Dendritic cell treated with granulocyte-macrophage colony-stimulating factor and Interleukin-4, amounts not matched to agents 40 ng/mL and 50 ng/mL, for 4 days (primary cell): Measurements from ENCODE around the gene FGGY.

Experiments used
- H3K27ac Mint-ChIP-seq: one replicate; pipeline ENCODE4 v1.8.0; 2022; ENCODE audit warnings: mild to moderate bottlenecking, mixed read lengths
- H3K27me3 Mint-ChIP-seq: one replicate; pipeline ENCODE4 v1.8.0; 2022; ENCODE audit warnings: mild to moderate bottlenecking, mixed read lengths
- H3K36me3 Mint-ChIP-seq: one replicate; pipeline ENCODE4 v1.8.0; 2022; ENCODE audit warnings: low read depth, mixed read lengths
- H3K4me1 Mint-ChIP-seq: one replicate; pipeline ENCODE4 v1.8.0; 2022; ENCODE audit warnings: low read depth, mixed read lengths
- H3K4me3 Mint-ChIP-seq: one replicate; pipeline ENCODE4 v1.8.0; 2022; ENCODE audit warnings: mild to moderate bottlenecking, moderate library complexity, mixed read lengths
- H3K9me3 Mint-ChIP-seq: one replicate; pipeline ENCODE4 v1.8.0; 2022; ENCODE audit warnings: mixed read lengths
- intact Hi-C: fragments of 100-400 bp; cut with micrococcal nuclease; formaldehyde crosslinking; loops from one replicate; pipeline ENCODE4 v1.15.0; 2022

Gene FGGY

GRCh38 chr1:59406437-59407164, 109.7 kb downstream of the FGGY start:
- Mint-ChIP-seq H3K4me3 (no peak overlapping the region), H3K36me3 (no peaks in the 10 kb centered on the region), H3K4me1 (no peaks in the 10 kb centered on the region), H3K27ac (no peak overlapping the region), H3K27me3 (no peaks in the 10 kb centered on the region), H3K9me3 (peaks cover 18% of the 10 kb centered on the region)
- intact Hi-C loops, result no loop called here

- intact Hi-C loops, result no loop called here
- no peak overlapping the region for H3K27ac Mint-ChIP-seq
- H3K4me1 Mint-ChIP-seq, result no peaks in the 10 kb centered on the region
- H3K36me3 Mint-ChIP-seq, result no peaks in the 10 kb centered on the region
- no peak overlapping the region for H3K4me3 Mint-ChIP-seq
- peaks cover 18% of the 10 kb centered on the region for H3K9me3 Mint-ChIP-seq
- no peaks in the 10 kb centered on the region for H3K27me3 Mint-ChIP-seq
Observed at GRCh38 chr1:59408608-59409240, 111.8 kb downstream of the FGGY start.

GRCh38 chr1:59409549-59409948, 112.7 kb downstream of the FGGY start:
- Mint-ChIP-seq H3K27me3 (no peaks in the 10 kb centered on the region), H3K4me3 (no peak overlapping the region), H3K4me1 (no peaks in the 10 kb centered on the region), H3K9me3 (peaks cover 18% of the 10 kb centered on the region), H3K36me3 (no peaks in the 10 kb centered on the region), H3K27ac (no peak overlapping the region)
- intact Hi-C loops, result no loop called here

GRCh38 chr1:59409986-59410385, 113.1 kb downstream of the FGGY start:
- Mint-ChIP-seq H3K9me3 (peaks cover 18% of the 10 kb centered on the region), H3K27ac (no peak overlapping the region), H3K4me1 (no peaks in the 10 kb centered on the region), H3K36me3 (no peaks in the 10 kb centered on the region), H3K4me3 (no peak overlapping the region), H3K27me3 (no peaks in the 10 kb centered on the region)
- intact Hi-C loops, result no loop called here

- H3K27me3 Mint-ChIP-seq, result no peaks in the 10 kb centered on the region
- H3K4me1 Mint-ChIP-seq, result no peaks in the 10 kb centered on the region
- intact Hi-C loops, result no loop called here
- H3K36me3 Mint-ChIP-seq, result no peaks in the 10 kb centered on the region
- H3K27ac Mint-ChIP-seq, result no peak overlapping the region
- no peak overlapping the region for H3K4me3 Mint-ChIP-seq
- peaks cover 18% of the 10 kb centered on the region for H3K9me3 Mint-ChIP-seq
Observed at GRCh38 chr1:59410457-59410856, 113.6 kb downstream of the FGGY start.

GRCh38 chr1:59411147-59411546, 114.3 kb downstream of the FGGY start:
- Mint-ChIP-seq H3K4me1 (no peaks in the 10 kb centered on the region), H3K4me3 (no peak overlapping the region)
- intact Hi-C loops, result no loop called here

GRCh38 chr1:59412718-59413326, 115.9 kb downstream of the FGGY start:
- intact Hi-C loops, result no loop called here
- Mint-ChIP-seq H3K4me1 (no peaks in the 10 kb centered on the region), H3K4me3 (no peak overlapping the region), H3K9me3 (no peaks in the 10 kb centered on the region), H3K36me3 (no peaks in the 10 kb centered on the region), H3K27ac (no peak overlapping the region), H3K27me3 (no peaks in the 10 kb centered on the region)

More at GRCh38 chr1:59411147-59411546, 114.3 kb downstream of the FGGY start:
- Mint-ChIP-seq H3K36me3 (no peaks in the 10 kb centered on the region), H3K27ac (no peak overlapping the region), H3K27me3 (no peaks in the 10 kb centered on the region), H3K9me3 (peaks cover 11% of the 10 kb centered on the region)

GRCh38 chr1:59413327-59413720, 116.4 kb downstream of the FGGY start:
- intact Hi-C loops, result no loop called here
- Mint-ChIP-seq H3K27me3 (no peaks in the 10 kb centered on the region), H3K36me3 (no peaks in the 10 kb centered on the region), H3K9me3 (no peaks in the 10 kb centered on the region), H3K4me1 (no peaks in the 10 kb centered on the region), H3K4me3 (no peak overlapping the region), H3K27ac (no peak overlapping the region)

- Mint-ChIP-seq H3K4me1 (no peaks in the 10 kb centered on the region), H3K4me3 (no peak overlapping the region), H3K36me3 (no peaks in the 10 kb centered on the region), H3K27me3 (no peaks in the 10 kb centered on the region), H3K9me3 (no peaks in the 10 kb centered on the region), H3K27ac (no peak overlapping the region)
- intact Hi-C loops, result no loop called here
Observed at GRCh38 chr1:59414406-59415133, 117.7 kb downstream of the FGGY start.

- Mint-ChIP-seq H3K36me3 (no peaks in the 10 kb centered on the region), H3K4me3 (no peak overlapping the region), H3K9me3 (no peaks in the 10 kb centered on the region), H3K27me3 (no peaks in the 10 kb centered on the region), H3K27ac (no peak overlapping the region), H3K4me1 (no peaks in the 10 kb centered on the region)
- intact Hi-C loops, result no loop called here
Observed at GRCh38 chr1:59415286-59415850, 118.5 kb downstream of the FGGY start.

- Mint-ChIP-seq H3K9me3 (no peaks in the 10 kb centered on the region), H3K27ac (no peak overlapping the region), H3K4me3 (no peak overlapping the region), H3K36me3 (no peaks in the 10 kb centered on the region), H3K4me1 (no peaks in the 10 kb centered on the region), H3K27me3 (no peaks in the 10 kb centered on the region)
- intact Hi-C loops, result no loop called here
Observed at GRCh38 chr1:59415881-59416280, 119.0 kb downstream of the FGGY start.

- no peaks in the 10 kb centered on the region for H3K4me1 Mint-ChIP-seq
- intact Hi-C loops, result no loop called here
- no peaks in the 10 kb centered on the region for H3K27me3 Mint-ChIP-seq
- no peak overlapping the region for H3K27ac Mint-ChIP-seq
- no peaks in the 10 kb centered on the region for H3K9me3 Mint-ChIP-seq
- H3K4me3 Mint-ChIP-seq, result no peak overlapping the region
- no peaks in the 10 kb centered on the region for H3K36me3 Mint-ChIP-seq
Observed at GRCh38 chr1:59417406-59417805, 120.5 kb downstream of the FGGY start.

- H3K27ac Mint-ChIP-seq, result no peak overlapping the region
- H3K4me1 Mint-ChIP-seq, result no peaks in the 10 kb centered on the region
- no peaks in the 10 kb centered on the region for H3K9me3 Mint-ChIP-seq
- no peak overlapping the region for H3K4me3 Mint-ChIP-seq
- no peaks in the 10 kb centered on the region for H3K36me3 Mint-ChIP-seq
- intact Hi-C loops, result no loop called here
- no peaks in the 10 kb centered on the region for H3K27me3 Mint-ChIP-seq
Observed at GRCh38 chr1:59418363-59419144, 121.7 kb downstream of the FGGY start.
